ENCODE data around the gene NUDT5. TPM values are rescaled to one million over a fixed set of nuclear protein-coding genes. Genes with fewer than 3 reads are reported as not detected.

NUDT5 gene
- total and polyA plus RNA-seq, 2 of the 8 experiments (the other 6 are each of a cell fraction or from before 2014, with no cell fraction given) = 130 to 134 TPM

- TF ChIP-seq EP300 (IDR thresholded peaks at IDR 0.05; ENCODE audit: borderline replicate concordance in 1 of 2, low read depth in 2 of 2, low read length in 2 of 2) (no peak), TEAD4 (IDR thresholded peaks at IDR 0.05; ENCODE audit: low read depth, low read length) (no peak), MAFK (IDR thresholded peaks at IDR 0.05; ENCODE audit: low read depth, low read length) (no peak), BCL11A (IDR thresholded peaks at IDR 0.05; ENCODE audit: low read depth in 2 of 2, low read length in 2 of 2) (no peak), MAX (IDR thresholded peaks at IDR 0.05) (no peak), GTF2F1 (IDR thresholded peaks at IDR 0.05; ENCODE audit: borderline replicate concordance, low read depth, low read length) (no peak), E2F6 (IDR thresholded peaks at IDR 0.05) (0 out of 2 replicates have a peak, but pooled peaks have one; percentile 33), EZH2 (IDR thresholded peaks at IDR 0.05; ENCODE audit: low read depth, low read length, severe bottlenecking) (no peak), TAF7 (optimal IDR thresholded peaks at IDR 0.05; ENCODE audit: borderline replicate concordance, low read depth, low read length) (peak; percentile 42), TBP (IDR thresholded peaks at IDR 0.05; ENCODE audit: low read depth, low read length) (peak; percentile 15; the same call in 1 of the 2 replicates), NANOG (IDR thresholded peaks at IDR 0.05; ENCODE audit: insufficient read depth, low read depth, low read length, poor library complexity, severe bottlenecking) (no peak), ZNF274 (IDR thresholded peaks at IDR 0.05; ENCODE audit: borderline replicate concordance, extremely low read depth, low read length) (no peak), EGR1 (IDR thresholded peaks at IDR 0.05; ENCODE audit: borderline replicate concordance, low read depth, low read length) (no peak), HDAC6 (IDR thresholded peaks at IDR 0.05; ENCODE audit: low read depth, low read length) (no peak), SRF (IDR thresholded peaks at IDR 0.05; ENCODE audit: low read depth, low read length) (no peak), JUND (IDR thresholded peaks at IDR 0.05; ENCODE audit: low read length) (no peak), SUZ12 (IDR thresholded peaks at IDR 0.05; ENCODE audit: low read length) (no peak), RAD21 (IDR thresholded peaks at IDR 0.05 in 1 of 2, conservative IDR thresholded peaks at IDR 0.05 in 1 of 2; ENCODE audit: low read depth in 2 of 2, low read length in 2 of 2) (no peak), SIRT6 (IDR thresholded peaks at IDR 0.05; ENCODE audit: low read length) (no peak), SAP30 (IDR thresholded peaks at IDR 0.05; ENCODE audit: insufficient read depth, insufficient replicate concordance, low read length) (no peak), SIX5 (IDR thresholded peaks at IDR 0.05; ENCODE audit: low read depth, low read length) (no peak), CREB1 (IDR thresholded peaks at IDR 0.05) (0 out of 2 replicates have a peak, but pooled peaks have one; percentile 13), BACH1 (IDR thresholded peaks at IDR 0.05; ENCODE audit: low read length) (peak; percentile 17; the same call in 1 of the 2 replicates)
Measured at GRCh38 chr10:12129222-12130111, 66.2 kb downstream of the NUDT5 start, which contains the start of gene SEC61A2 (continued).

Measured in H1 (cell line).